Trophoblast cell (in vitro differentiated cells and primary cell): ENCODE measurements around the gene CUEDC1.

Source experiments
- DNase-seq, 2 donors: peaks; one replicate each; pipeline ENCODE4 v3.0.0-alpha.2; 2016
- H2AFZ ChIP-seq: 2 replicates; pipeline ENCODE4 v1.6.1; 2013; ENCODE audit warnings: low read length, moderate library complexity, mild to moderate bottlenecking; ENCODE audit not compliant: insufficient read depth, poor library complexity
- H2AK5ac ChIP-seq: 2 replicates; pipeline ENCODE4 v1.6.1; 2013; ENCODE audit warnings: mild to moderate bottlenecking, low read length
- H2BK120ac ChIP-seq: 2 replicates; pipeline ENCODE4 v1.6.1; 2013; ENCODE audit warnings: low read length, mild to moderate bottlenecking, moderate library complexity; ENCODE audit not compliant: insufficient read depth, poor library complexity
- H2BK12ac ChIP-seq: 2 replicates; pipeline ENCODE4 v1.6.1; 2013; ENCODE audit warnings: mild to moderate bottlenecking, low read length, moderate library complexity
- H2BK5ac ChIP-seq: 2 replicates; pipeline ENCODE4 v1.6.1; 2013; ENCODE audit warnings: low read length, low read depth, moderate library complexity, mild to moderate bottlenecking; ENCODE audit not compliant: poor library complexity
- H3K14ac ChIP-seq: 2 replicates; pipeline ENCODE4 v1.6.1; 2013; ENCODE audit warnings: mild to moderate bottlenecking, low read length
- H3K18ac ChIP-seq: 2 replicates; pipeline ENCODE4 v1.6.1; 2013; ENCODE audit warnings: mild to moderate bottlenecking, low read length
- H3K23ac ChIP-seq: 2 replicates; pipeline ENCODE4 v1.6.1; 2013; ENCODE audit warnings: low read length
- H3K27ac ChIP-seq: 2 replicates; pipeline ENCODE4 v1.5.1; 2013; ENCODE audit warnings: low read depth, mild to moderate bottlenecking, inconsistent platforms, low read length, moderate library complexity
- H3K27me3 ChIP-seq: 2 replicates; pipeline ENCODE4 v1.6.1; 2013; ENCODE audit warnings: inconsistent platforms, mild to moderate bottlenecking, low read length, moderate library complexity; ENCODE audit not compliant: insufficient read depth
- H3K36me3 ChIP-seq, 2 experiments: 1 replicate in 1 of 2; 2 replicates in 1 of 2; pipeline ENCODE4 v1.6.1; 2013; ENCODE audit warnings: low read length in 2 of 2, mild to moderate bottlenecking in 2 of 2, moderate library complexity in 1 of 2; ENCODE audit not compliant: insufficient read depth in 2 of 2, control insufficient read depth in 1 of 2
- H3K4ac ChIP-seq: 2 replicates; pipeline ENCODE4 v1.6.1; 2013; ENCODE audit warnings: low read depth, mild to moderate bottlenecking, low read length, moderate library complexity
- H3K4me1 ChIP-seq, 2 experiments: 1 replicate in 1 of 2; 2 replicates in 1 of 2; pipeline ENCODE4 v1.6.1; 2013; ENCODE audit warnings: low read length in 2 of 2, mild to moderate bottlenecking in 2 of 2, moderate library complexity in 1 of 2; ENCODE audit not compliant: insufficient read depth in 2 of 2, control insufficient read depth in 1 of 2
- H3K4me2 ChIP-seq: 2 replicates; pipeline ENCODE4 v1.6.1; 2013; ENCODE audit warnings: inconsistent platforms, mild to moderate bottlenecking, low read length, moderate library complexity
- H3K4me3 ChIP-seq: 2 replicates; pipeline ENCODE4 v1.5.1; 2013; ENCODE audit warnings: mild to moderate bottlenecking, low read depth, low read length, inconsistent platforms
- H3K79me1 ChIP-seq: one replicate; pipeline ENCODE4 v1.6.1; 2013; ENCODE audit warnings: low read length
- H3K79me2 ChIP-seq: 2 replicates; pipeline ENCODE4 v1.6.1; 2013; ENCODE audit warnings: low read length, mild to moderate bottlenecking; ENCODE audit not compliant: control insufficient read depth, insufficient read depth, poor library complexity
- H3K9ac ChIP-seq: 2 replicates; pipeline ENCODE4 v1.6.1; 2013; ENCODE audit warnings: mild to moderate bottlenecking, low read length
- H3K9me3 ChIP-seq: 2 replicates; pipeline ENCODE4 v1.6.1; 2013; ENCODE audit warnings: low read depth, mild to moderate bottlenecking, control low read depth, inconsistent platforms, low read length; ENCODE audit not compliant: insufficient read depth
- H4K12ac ChIP-seq: 2 replicates; pipeline ENCODE4 v1.6.1; 2013; ENCODE audit warnings: low read depth, mild to moderate bottlenecking, low read length, moderate library complexity
- H4K8ac ChIP-seq: 2 replicates; pipeline ENCODE4 v1.6.1; 2013; ENCODE audit warnings: low read depth, mild to moderate bottlenecking, low read length, moderate library complexity
- H4K91ac ChIP-seq: one replicate; pipeline ENCODE4 v1.6.1; 2013; ENCODE audit warnings: low read depth, mild to moderate bottlenecking, low read length, moderate library complexity
- WGBS: extraction: QIAGEN DNeasy Blood & Tissue Kit; methylation state at CpG from one replicate; pipeline ENCODE4 v1.1.7; 2013; ENCODE audit warnings: missing lambda C conversion rate; ENCODE audit not compliant: insufficient read length, insufficient coverage; ENCODE audit errors: extremely low coverage; 5-methylcytosine and 5-hydroxymethylcytosine counted together

CUEDC1 gene

GRCh38 chr17:57995076-57995956 lies 40.1 kb upstream of the CUEDC1 start:
- H2BK120ac ChIP-seq: no peak overlapping the region
- no peak overlapping the region for H2BK12ac ChIP-seq
- H3K4me2 ChIP-seq: no peak overlapping the region
- H4K12ac ChIP-seq: no peak overlapping the region
- H3K9me3 ChIP-seq: no peaks in the 10 kb centered on the region
- H3K9ac ChIP-seq: no peak overlapping the region
- H2AK5ac ChIP-seq: no peak overlapping the region
- no peak overlapping the region for H3K4ac ChIP-seq
- H3K27ac ChIP-seq: no peak overlapping the region
- H3K18ac ChIP-seq: no peak overlapping the region
- H4K91ac ChIP-seq: no peak overlapping the region
- H3K23ac ChIP-seq: no peak overlapping the region
- H3K79me1 ChIP-seq: no peaks in the 10 kb centered on the region
- no peaks in the 10 kb centered on the region for H3K4me1 ChIP-seq
- H3K27me3 ChIP-seq: no peaks in the 10 kb centered on the region
- DNase-seq: peak; percentile 48 to 69
- H3K36me3 ChIP-seq: peaks cover 3 to 6% of the 10 kb centered on the region in 2 experiments
- no peak overlapping the region for H2BK5ac ChIP-seq
- H4K8ac ChIP-seq: no peak overlapping the region
- H2AFZ ChIP-seq: no peak overlapping the region
- WGBS: no CpG with 5 or more reads among the region's 4 CpGs
- H3K79me2 ChIP-seq: no peaks in the 10 kb centered on the region
- no peak overlapping the region for H3K14ac ChIP-seq
- H3K4me3 ChIP-seq: no peak overlapping the region

DNA sequence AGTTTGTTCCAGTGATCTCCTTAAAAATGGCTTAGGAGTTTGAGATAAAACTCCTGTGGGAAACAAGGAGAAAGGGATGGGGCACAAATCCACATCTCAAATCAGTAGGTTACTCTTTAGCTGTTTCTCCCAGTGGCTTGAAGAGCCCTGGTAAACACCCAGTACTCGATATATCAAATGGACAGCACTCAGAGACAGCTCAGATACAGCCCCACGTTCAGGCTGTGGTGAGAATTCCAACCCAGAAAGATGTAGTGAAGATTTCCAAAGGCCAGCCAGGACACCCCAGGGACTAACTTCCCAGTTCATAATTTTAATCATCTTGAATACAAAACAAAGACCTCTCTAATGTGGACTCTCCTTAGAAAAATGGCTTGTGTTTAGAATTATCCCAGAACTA lies 39.2 kb upstream of the CUEDC1 start:
- Histone ChIP-seq H4K91ac (no peak overlapping the region), H4K8ac (no peak overlapping the region)
- no CpG with 5 or more reads among the region's 2 CpGs for WGBS

GRCh38 chr17:57993471-57994365 lies 38.5 kb upstream of the CUEDC1 start:
- no peak overlapping the region for H2BK5ac ChIP-seq
- peaks cover 1 to 3% of the 10 kb centered on the region in 2 experiments for H3K4me1 ChIP-seq
- H3K23ac ChIP-seq: no peak overlapping the region
- H3K14ac ChIP-seq: no peak overlapping the region
- no peaks in the 10 kb centered on the region for H3K27me3 ChIP-seq
- H3K79me1 ChIP-seq: no peaks in the 10 kb centered on the region
- WGBS: no CpG with 5 or more reads among the region's 3 CpGs
- no peak overlapping the region for H4K8ac ChIP-seq
- H3K4ac ChIP-seq: no peak overlapping the region
- no peak overlapping the region for H3K9ac ChIP-seq
- no peak overlapping the region for H2AFZ ChIP-seq
- no peak overlapping the region for H3K4me3 ChIP-seq
- H3K18ac ChIP-seq: no peak overlapping the region
- no peak overlapping the region for H4K12ac ChIP-seq
- H3K79me2 ChIP-seq: no peaks in the 10 kb centered on the region
- H2BK12ac ChIP-seq: no peak overlapping the region
- no peak overlapping the region for H3K27ac ChIP-seq
- no peaks in the 10 kb centered on the region for H3K9me3 ChIP-seq
- no peak overlapping the region for H2AK5ac ChIP-seq
- H4K91ac ChIP-seq: no peak overlapping the region
- no peak overlapping the region for H2BK120ac ChIP-seq
- peaks cover 3 to 6% of the 10 kb centered on the region in 2 experiments for H3K36me3 ChIP-seq
- DNase-seq: no peak
- no peak overlapping the region for H3K4me2 ChIP-seq

More for the DNA sequence above, 39.2 kb upstream of the CUEDC1 start:
- H2BK5ac ChIP-seq: no peak overlapping the region
- no peak overlapping the region for H2BK120ac ChIP-seq
- no peak overlapping the region for H3K9ac ChIP-seq
- H3K9me3 ChIP-seq: no peaks in the 10 kb centered on the region
- H3K4me3 ChIP-seq: no peak overlapping the region
- H3K36me3 ChIP-seq: peaks cover 3 to 6% of the 10 kb centered on the region in 2 experiments
- no peaks in the 10 kb centered on the region for H3K4me1 ChIP-seq
- H2AK5ac ChIP-seq: no peak overlapping the region
- no peak overlapping the region for H3K4me2 ChIP-seq
- H3K27me3 ChIP-seq: no peaks in the 10 kb centered on the region
- no peak overlapping the region for H3K23ac ChIP-seq
- no peak overlapping the region for H3K27ac ChIP-seq
- H2AFZ ChIP-seq: no peak overlapping the region
- no peak overlapping the region for H3K14ac ChIP-seq
- no peaks in the 10 kb centered on the region for H3K79me2 ChIP-seq
- no peak overlapping the region for H3K18ac ChIP-seq
- H3K4ac ChIP-seq: no peak overlapping the region
- H3K79me1 ChIP-seq: no peaks in the 10 kb centered on the region
- no peak overlapping the region for H2BK12ac ChIP-seq
- DNase-seq: no peak
- no peak overlapping the region for H4K12ac ChIP-seq

- no peak overlapping the region for H3K4ac ChIP-seq
- H2BK5ac ChIP-seq: no peak overlapping the region
- no peak overlapping the region for H4K8ac ChIP-seq
- peaks cover 3 to 6% of the 10 kb centered on the region in 2 experiments for H3K4me1 ChIP-seq
- H4K12ac ChIP-seq: no peak overlapping the region
- no peaks in the 10 kb centered on the region for H3K36me3 ChIP-seq
- H2BK120ac ChIP-seq: no peak overlapping the region
- H3K27me3 ChIP-seq: no peaks in the 10 kb centered on the region
- DNase-seq: no peak
- no peak overlapping the region for H2BK12ac ChIP-seq
- H3K79me2 ChIP-seq: peaks cover 13% of the 10 kb centered on the region
- H3K9me3 ChIP-seq: no peaks in the 10 kb centered on the region
- no peak overlapping the region for H3K4me2 ChIP-seq
- H3K9ac ChIP-seq: no peak overlapping the region
- no peak overlapping the region for H2AK5ac ChIP-seq
- H3K14ac ChIP-seq: no peak overlapping the region
- no peak overlapping the region for H3K18ac ChIP-seq
- no peak overlapping the region for H2AFZ ChIP-seq
- H3K4me3 ChIP-seq: no peak overlapping the region
- H4K91ac ChIP-seq: no peak overlapping the region
- no peak overlapping the region for H3K27ac ChIP-seq
- H3K23ac ChIP-seq: no peak overlapping the region
- peaks cover 15% of the 10 kb centered on the region for H3K79me1 ChIP-seq
These were observed 36.3 kb upstream of the CUEDC1 start for GRCh38 chr17:57991537-57991936.
